HepG2 (cell line): Measurements from ENCODE around the gene NR2C1.

ENCODE experiments used
- CTCF ChIP-seq: sonication (generic); formaldehyde crosslinking; IDR thresholded peaks from 2 replicates; pipeline ENCODE4 v1.5.0; 2020; ENCODE audit warnings: mild to moderate bottlenecking, missing genetic modification reagents, moderate library complexity
- EZH2 ChIP-seq: conservative IDR thresholded peaks from 2 replicates; pipeline ENCODE4 v1.6.1; 2012; ENCODE audit warnings: mild to moderate bottlenecking, low read depth, low read length, moderate library complexity
- FOXM1 ChIP-seq: sonication (generic); formaldehyde crosslinking; IDR thresholded peaks from 2 replicates; pipeline ENCODE4 v1.5.0; 2020; ENCODE audit warnings: missing genetic modification reagents
- GABPA ChIP-seq, 2 experiments: IDR thresholded peaks; 2 replicates each; pipeline ENCODE4 v1.6.1; 2011 to 2016; ENCODE audit warnings: low read depth in 2 of 2, low read length in 1 of 2, missing biosample characterization in 1 of 2, missing genetic modification characterization in 1 of 2
- JUNB ChIP-seq: sonication (generic); formaldehyde crosslinking; IDR thresholded peaks from 2 replicates; pipeline ENCODE4 v1.8.0; 2022; ENCODE audit warnings: missing genetic modification reagents, mild to moderate bottlenecking, borderline replicate concordance
- MTF1 ChIP-seq: sonication (generic); formaldehyde crosslinking; IDR thresholded peaks from 2 replicates; pipeline ENCODE4 v1.5.0; 2020; ENCODE audit warnings: missing genetic modification reagents
- PHF20 ChIP-seq: sonication (generic); formaldehyde crosslinking; IDR thresholded peaks from 2 replicates; pipeline ENCODE4 v1.5.0; 2020; ENCODE audit warnings: mild to moderate bottlenecking, missing genetic modification reagents
- PHF21A ChIP-seq: sonication (generic); formaldehyde crosslinking; IDR thresholded peaks from 2 replicates; pipeline ENCODE4 v1.5.0; 2020; ENCODE audit warnings: mild to moderate bottlenecking, missing genetic modification reagents
- ZNF230 ChIP-seq: sonication (generic); formaldehyde crosslinking; IDR thresholded peaks from 2 replicates; pipeline ENCODE4 v1.4.0; 2020; ENCODE audit warnings: mild to moderate bottlenecking, missing genetic modification reagents
- TF ChIP-seq, protein P1 (sequence below): sonication (generic); IDR thresholded peaks from 2 replicates; pipeline ENCODE4 v1.6.1; 2016; ENCODE audit warnings: low read depth, borderline replicate concordance

DNA sequence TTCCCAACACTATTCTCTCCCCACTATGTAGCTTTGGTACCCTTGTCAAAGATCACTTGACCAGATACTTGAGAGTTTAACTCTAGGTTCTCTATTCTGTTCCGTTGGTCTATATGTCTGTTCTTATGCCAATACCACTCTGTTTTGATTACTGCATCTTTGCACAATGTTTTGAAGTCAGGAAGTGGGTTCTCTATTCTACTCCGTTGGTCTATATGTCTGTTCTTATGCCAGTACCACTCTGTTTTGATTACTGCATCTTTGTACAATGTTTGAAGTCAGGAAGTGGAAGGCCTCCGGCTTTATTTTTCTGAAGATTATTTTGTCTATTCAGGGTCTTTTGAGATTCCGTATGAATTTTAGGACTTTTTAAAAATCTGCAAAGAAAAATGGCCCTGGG is 67.2 kb downstream of the NR2C1 start:
- TF ChIP-seq ZNF230 (CRISPR knock-in tag) (no peak), EZH2 (no peak), JUNB (no peak), PHF21A (CRISPR knock-in tag) (no peak), CTCF (CRISPR knock-in tag) (no peak), PHF20 (no peak), MTF1 (no peak), GABPA (IDR thresholded peaks at IDR 0.05; ENCODE audit: low read depth, low read length) (no peak), GABPA (CRISPR knock-in tag; IDR thresholded peaks at IDR 0.05; ENCODE audit: low read depth) (no peak), FOXM1 (CRISPR knock-in tag) (no peak)
- TF ChIP-seq, protein P1, sequence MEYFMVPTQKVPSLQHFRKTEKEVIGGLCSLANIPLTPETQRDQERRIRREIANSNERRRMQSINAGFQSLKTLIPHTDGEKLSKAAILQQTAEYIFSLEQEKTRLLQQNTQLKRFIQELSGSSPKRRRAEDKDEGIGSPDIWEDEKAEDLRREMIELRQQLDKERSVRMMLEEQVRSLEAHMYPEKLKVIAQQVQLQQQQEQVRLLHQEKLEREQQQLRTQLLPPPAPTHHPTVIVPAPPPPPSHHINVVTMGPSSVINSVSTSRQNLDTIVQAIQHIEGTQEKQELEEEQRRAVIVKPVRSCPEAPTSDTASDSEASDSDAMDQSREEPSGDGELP: no peak
